HL-60 (cell line): Measurements from ENCODE around the gene DIP2A.

Source experiments
- DNase-seq, 2 experiments: peaks; one replicate each; pipeline ENCODE4 v3.0.0-alpha.2; 2010 to 2020; ENCODE audit warnings: low read depth in 1 of 2, low spot score in 1 of 2
- H3K27ac ChIP-seq: fragments of 250-450 bp; sonication (Bioruptor Pico); replicated peaks from 2 replicates; pipeline ENCODE4 v1.5.1; 2020; ENCODE audit warnings: mild to moderate bottlenecking, moderate library complexity
- H3K27me3 ChIP-seq: fragments of 250-450 bp; sonication (Bioruptor Pico); 2 replicates; pipeline ENCODE4 v1.5.1; 2021; ENCODE audit warnings: mild to moderate bottlenecking, moderate library complexity; ENCODE audit not compliant: insufficient read depth, poor library complexity, severe bottlenecking
- H3K4me3 ChIP-seq: replicated peaks from 2 replicates; pipeline ENCODE4 v1.5.1; 2011; ENCODE audit warnings: mild to moderate bottlenecking, control low read depth, low read length; ENCODE audit not compliant: insufficient read depth
- CTCF ChIP-seq: IDR thresholded peaks from one replicate; pipeline ENCODE4 v1.5.1; 2011; ENCODE audit warnings: low read length, control low read depth, inconsistent platforms; ENCODE audit not compliant: insufficient read depth
- GABPA ChIP-seq: IDR thresholded peaks from 2 replicates; pipeline ENCODE4 v1.6.1; 2012; ENCODE audit warnings: low read depth
- POLR2AphosphoS5 ChIP-seq: IDR thresholded peaks from 2 replicates; pipeline ENCODE4 v1.6.1; 2012; ENCODE audit warnings: low read depth
- REST ChIP-seq: IDR thresholded peaks from 2 replicates; pipeline ENCODE4 v1.6.1; 2012; ENCODE audit warnings: low read depth; ENCODE audit not compliant: insufficient replicate concordance
- SPI1 ChIP-seq: IDR thresholded peaks from 2 replicates; pipeline ENCODE4 v1.6.1; 2012; ENCODE audit warnings: low read depth, mild to moderate bottlenecking, borderline replicate concordance

DIP2A gene

DNA sequence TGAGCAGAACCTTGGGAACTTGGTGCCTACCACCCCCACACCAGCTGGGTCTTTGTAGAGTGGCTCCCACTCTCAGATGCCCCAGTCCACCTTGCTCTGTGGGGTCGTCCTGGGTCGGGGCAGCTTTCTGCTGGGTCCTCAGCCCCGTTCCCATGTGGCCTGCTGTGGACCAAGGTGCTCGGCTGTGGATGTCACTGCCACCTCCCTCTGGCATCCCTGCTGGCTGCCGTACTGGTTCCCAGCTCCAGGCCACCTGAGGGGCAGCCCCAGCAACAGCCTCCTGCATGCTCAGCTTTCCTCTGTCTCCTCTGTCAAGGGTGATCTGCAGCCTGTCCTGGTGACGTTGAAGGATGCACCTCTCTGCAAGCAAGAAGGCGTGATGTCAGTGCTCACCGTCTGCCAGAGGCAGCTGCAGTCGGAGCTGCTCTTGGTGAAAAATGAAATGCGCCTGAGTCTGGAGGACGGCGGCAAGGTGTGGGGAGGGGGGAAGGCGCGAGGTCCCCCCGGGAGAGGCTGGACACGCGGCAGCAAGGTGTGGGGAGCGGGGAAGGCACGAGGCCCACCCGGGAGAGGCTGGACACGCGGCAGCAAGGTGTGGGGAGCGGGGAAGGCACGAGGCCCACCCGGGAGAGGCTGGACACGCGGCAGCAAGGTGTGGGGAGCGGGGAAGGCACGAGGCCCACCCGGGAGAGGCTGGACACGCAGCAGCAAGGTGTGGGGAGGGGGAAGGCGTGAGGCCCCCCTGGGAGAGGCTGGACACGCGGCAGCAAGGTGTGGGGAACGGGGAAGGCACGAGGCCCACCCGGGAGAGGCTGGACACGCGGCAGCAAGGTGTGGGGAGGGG lies 45.9 kb upstream of the DIP2A start:
- DNase-seq, result no peak
- H3K27ac ChIP-seq, result no peak overlapping the region
- TF ChIP-seq GABPA (no peak), REST (no peak), SPI1 (no peak), POLR2AphosphoS5 (no peak), CTCF (no peak)
- H3K27me3 ChIP-seq, result no peaks in the 10 kb centered on the region
- H3K4me3 ChIP-seq, result no peak overlapping the region

- no peak for TF ChIP-seq CTCF
- TF ChIP-seq SPI1, result no peak
- no peak for TF ChIP-seq REST
- no peak for TF ChIP-seq POLR2AphosphoS5
- TF ChIP-seq GABPA, result no peak
- Histone ChIP-seq H3K27ac (no peak overlapping the region), H3K27me3 (no peaks in the 10 kb centered on the region), H3K4me3 (no peak overlapping the region)
- no peak for DNase-seq
These were observed 45.4 kb upstream of the DIP2A start for GRCh38 chr21:46413365-46413696.

GRCh38 chr21:46414965-46415275 lies 43.8 kb upstream of the DIP2A start:
- no peak for TF ChIP-seq SPI1
- no peak for TF ChIP-seq GABPA
- TF ChIP-seq POLR2AphosphoS5, result no peak
- no peak for TF ChIP-seq REST
- no peak for TF ChIP-seq CTCF

More at GRCh38 chr21:46414965-46415275, 43.8 kb upstream of the DIP2A start:
- Histone ChIP-seq H3K4me3 (no peak overlapping the region), H3K27ac (no peak overlapping the region), H3K27me3 (no peaks in the 10 kb centered on the region)
- no peak for DNase-seq
